GM19395 (cell line): ENCODE results near the gene P2RY8.
"Not testable (repeated sequence)": the region's sequence is repeated elsewhere in the genome, so short reads cannot be mapped to it uniquely, and the experiment has no call there.

Experiments
- ATAC-seq: cut with Tn5 transposase; IDR thresholded peaks from one replicate; pipeline ENCODE4 v1.9.1; 2021; ENCODE audit warnings: mild to moderate bottlenecking, moderate library complexity; ENCODE audit not compliant: unreplicated experiment

P2RY8 gene

GRCh38 chrX:1545776-1546408, 8.9 kb upstream of the P2RY8 start:
- no peak for ATAC-seq

GRCh38 chrX:1542994-1543725, 6.2 kb upstream of the P2RY8 start:
- ATAC-seq: no peak

GRCh38 chrX:1539146-1539545, 2.2 kb upstream of the P2RY8 start:
- not testable (repeated sequence) for ATAC-seq

GRCh38 chrX:1537716-1538090, 718 bp upstream of the P2RY8 start:
- not testable (repeated sequence) for ATAC-seq

GRCh38 chrX:1536712-1537030, 314 bp downstream of the P2RY8 start:
- peak; percentile 9 for ATAC-seq

GRCh38 chrX:1535241-1536041, 1.5 kb downstream of the P2RY8 start:
- ATAC-seq: peak; percentile 23

- peak; percentile 33 for ATAC-seq
Observed at GRCh38 chrX:1534301-1535168, 2.5 kb downstream of the P2RY8 start.

GRCh38 chrX:1533058-1533457, 3.9 kb downstream of the P2RY8 start:
- no peak for ATAC-seq

GRCh38 chrX:1531096-1531890, 5.7 kb downstream of the P2RY8 start:
- no peak for ATAC-seq

- no peak for ATAC-seq
Observed at GRCh38 chrX:1529756-1530155, 7.2 kb downstream of the P2RY8 start.

- ATAC-seq: no peak
Observed at GRCh38 chrX:1529328-1529727, 7.7 kb downstream of the P2RY8 start.

GRCh38 chrX:1528884-1529203, 8.1 kb downstream of the P2RY8 start:
- no peak for ATAC-seq

- no peak for ATAC-seq
Observed at GRCh38 chrX:1528186-1528883, 8.7 kb downstream of the P2RY8 start.

- no peak for ATAC-seq
Observed at GRCh38 chrX:1527457-1527856, 9.5 kb downstream of the P2RY8 start.

- ATAC-seq: no peak
Observed at GRCh38 chrX:1526565-1526964, 10.4 kb downstream of the P2RY8 start.

GRCh38 chrX:1525583-1526355, 11.2 kb downstream of the P2RY8 start:
- no peak for ATAC-seq

- ATAC-seq: no peak
Observed at GRCh38 chrX:1524874-1525582, 12.0 kb downstream of the P2RY8 start.

GRCh38 chrX:1522905-1523304, 14.1 kb downstream of the P2RY8 start:
- ATAC-seq: not testable (repeated sequence)
